Measurements from ENCODE around the gene TMEM178A.
"Not testable (repeated sequence)": the region's sequence is repeated elsewhere in the genome, so short reads cannot be mapped to it uniquely, and the experiment has no call there.

Gene TMEM178A

DNA sequence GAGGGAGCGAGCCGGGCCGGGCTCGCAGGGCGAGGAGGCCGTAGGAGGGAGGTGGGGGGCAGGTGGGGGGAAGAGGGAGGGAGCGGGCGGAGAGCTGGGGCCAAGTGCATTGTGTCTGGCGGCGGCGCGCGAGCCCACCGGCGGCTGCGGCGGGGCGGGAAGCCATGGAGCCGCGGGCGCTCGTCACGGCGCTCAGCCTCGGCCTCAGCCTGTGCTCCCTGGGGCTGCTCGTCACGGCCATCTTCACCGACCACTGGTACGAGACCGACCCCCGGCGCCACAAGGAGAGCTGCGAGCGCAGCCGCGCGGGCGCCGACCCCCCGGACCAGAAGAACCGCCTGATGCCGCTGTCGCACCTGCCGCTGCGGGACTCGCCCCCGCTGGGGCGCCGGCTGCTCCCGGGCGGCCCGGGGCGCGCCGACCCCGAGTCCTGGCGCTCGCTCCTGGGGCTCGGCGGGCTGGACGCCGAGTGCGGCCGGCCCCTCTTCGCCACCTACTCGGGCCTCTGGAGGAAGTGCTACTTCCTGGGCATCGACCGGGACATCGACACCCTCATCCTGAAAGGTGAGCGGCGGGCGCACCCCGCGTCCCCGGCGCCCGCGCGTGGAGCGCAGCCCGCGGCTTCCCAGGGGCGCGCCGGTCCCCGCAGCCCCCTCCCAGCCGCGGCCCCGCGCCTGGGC is at the start of gene TMEM178A:
Gene TMEM178A, plus strand, starts transcription at position 107 of the 680 bp plus-strand sequence. Its CDS starts 58 bp downstream, at position 165.
- DNase-seq (ENCODE audit: low read depth): no peak

- no peak for DNase-seq (ENCODE audit: low read depth)
These were observed 47.5 kb upstream of the TMEM178A start for GRCh38 chr2:39618236-39618635.

DNA sequence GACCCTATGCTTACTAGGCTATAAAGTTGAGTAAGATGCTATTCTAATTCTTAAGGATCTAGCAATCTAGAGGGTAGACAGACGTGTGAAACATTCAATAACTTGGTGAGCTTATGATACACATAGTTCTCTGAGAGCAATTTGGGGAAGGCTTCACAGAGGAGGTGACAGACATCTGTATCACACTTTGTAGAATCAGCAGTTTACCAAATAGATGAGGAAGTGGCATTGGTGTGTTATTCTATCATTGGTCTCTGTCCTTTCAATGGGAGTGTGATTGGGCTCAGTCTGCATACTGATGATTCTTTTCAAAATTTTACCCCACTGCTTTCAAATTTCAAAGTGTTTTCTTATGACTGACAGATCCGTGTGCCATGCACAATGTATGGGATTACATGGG is 47.0 kb upstream of the TMEM178A start:
- DNase-seq (ENCODE audit: low read depth): no peak

GRCh38 chr2:39620067-39620466 is 45.6 kb upstream of the TMEM178A start:
- DNase-seq (ENCODE audit: low read depth): no peak

DNA sequence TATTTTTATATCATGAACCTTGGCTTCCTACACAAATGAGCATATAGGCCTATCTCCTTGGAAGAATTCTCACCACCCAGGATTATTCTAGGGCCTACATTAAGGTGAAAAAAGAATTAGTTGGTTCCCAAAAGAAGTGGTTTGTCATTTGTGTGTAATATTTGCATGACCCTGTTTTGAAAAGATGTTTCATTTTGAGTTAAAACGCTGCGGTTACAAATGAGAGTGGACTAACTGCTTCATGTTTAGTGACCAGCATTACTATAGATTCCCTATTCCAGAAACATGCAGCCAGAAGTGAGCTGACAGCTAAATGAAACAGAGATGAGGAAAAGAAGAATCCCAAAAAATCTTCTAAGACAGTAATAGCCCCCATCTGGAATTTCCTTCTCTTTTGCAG is 44.1 kb upstream of the TMEM178A start:
- no peak for DNase-seq (ENCODE audit: low read depth)

DNA sequence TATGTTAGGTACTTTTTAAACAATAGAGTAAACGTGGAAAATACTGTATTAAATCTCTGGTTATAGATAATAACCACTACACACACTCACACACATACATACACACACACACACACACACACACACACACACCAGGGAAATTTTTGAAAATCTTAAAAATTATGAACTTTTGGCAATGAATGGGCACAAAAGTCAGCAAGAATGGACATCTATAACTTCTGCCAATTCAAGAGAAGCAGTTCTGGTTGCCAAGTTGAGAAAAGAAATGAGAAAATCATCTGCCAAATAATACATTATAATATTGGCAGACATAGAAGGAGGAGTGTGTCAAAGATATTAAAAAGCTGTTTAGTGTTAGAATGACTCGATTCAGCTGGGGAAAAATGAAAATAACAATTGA is 42.9 kb upstream of the TMEM178A start:
- no peak for DNase-seq (ENCODE audit: low read depth)

GRCh38 chr2:39623917-39624316 is 41.8 kb upstream of the TMEM178A start:
- DNase-seq (ENCODE audit: low read depth): no peak

GRCh38 chr2:39625193-39625926 is 40.4 kb upstream of the TMEM178A start:
- DNase-seq (ENCODE audit: low read depth): no peak

GRCh38 chr2:39625927-39626270 is 39.8 kb upstream of the TMEM178A start:
- DNase-seq (ENCODE audit: low read depth): no peak

- DNase-seq (ENCODE audit: low read depth): not testable (repeated sequence)
These were observed 37.4 kb upstream of the TMEM178A start for GRCh38 chr2:39628346-39628745.

- no peak for DNase-seq (ENCODE audit: low read depth)
These were observed 36.1 kb upstream of the TMEM178A start for GRCh38 chr2:39629646-39630045.

- DNase-seq (ENCODE audit: low read depth): no peak
These were observed 34.5 kb upstream of the TMEM178A start for GRCh38 chr2:39631256-39631655.

GRCh38 chr2:39631718-39632117 is 34.0 kb upstream of the TMEM178A start:
- no peak for DNase-seq (ENCODE audit: low read depth)

DNA sequence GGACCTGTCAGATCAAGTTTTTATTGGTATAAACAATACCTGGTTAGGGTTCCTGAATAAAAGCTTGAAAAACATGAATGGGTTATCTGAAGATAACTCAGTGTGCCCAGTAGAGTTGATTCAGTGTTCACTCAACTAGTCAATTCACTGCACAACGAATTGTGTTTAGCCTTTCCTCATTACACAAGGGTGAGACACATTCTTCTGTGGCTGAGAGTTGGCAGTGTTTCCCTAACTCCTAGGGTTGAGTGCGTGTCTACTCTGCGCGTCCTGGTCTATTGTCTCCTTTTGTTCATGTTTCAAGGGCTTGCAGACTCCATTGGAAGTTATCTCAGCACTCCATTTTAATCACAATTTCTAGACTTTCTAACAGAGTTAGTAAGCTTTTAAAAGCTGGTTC is 32.8 kb upstream of the TMEM178A start:
- DNase-seq (ENCODE audit: low read depth): no peak

DNA sequence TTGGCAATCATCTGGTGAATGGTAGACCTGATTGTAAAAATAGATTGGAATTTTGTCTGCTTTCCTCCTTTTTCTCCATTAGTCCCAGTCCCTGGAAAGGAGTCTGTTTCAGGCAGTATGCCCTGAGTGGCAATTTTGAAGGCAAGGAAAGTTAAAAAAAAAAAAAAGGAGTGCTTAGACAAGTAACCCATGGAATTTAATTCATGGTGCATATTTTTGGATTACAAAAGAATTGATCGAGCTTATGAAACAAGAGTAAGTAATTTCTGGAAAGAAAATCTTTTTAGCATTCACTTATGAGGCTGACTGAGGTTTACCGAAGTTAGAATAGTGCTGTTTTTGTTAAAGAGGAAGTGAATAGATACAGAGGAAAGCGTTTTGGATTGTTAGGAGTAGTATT is 29.4 kb upstream of the TMEM178A start:
- DNase-seq (ENCODE audit: low read depth): no peak

- DNase-seq (ENCODE audit: low read depth): no peak
These were observed 27.1 kb upstream of the TMEM178A start for GRCh38 chr2:39638581-39638980.

DNA sequence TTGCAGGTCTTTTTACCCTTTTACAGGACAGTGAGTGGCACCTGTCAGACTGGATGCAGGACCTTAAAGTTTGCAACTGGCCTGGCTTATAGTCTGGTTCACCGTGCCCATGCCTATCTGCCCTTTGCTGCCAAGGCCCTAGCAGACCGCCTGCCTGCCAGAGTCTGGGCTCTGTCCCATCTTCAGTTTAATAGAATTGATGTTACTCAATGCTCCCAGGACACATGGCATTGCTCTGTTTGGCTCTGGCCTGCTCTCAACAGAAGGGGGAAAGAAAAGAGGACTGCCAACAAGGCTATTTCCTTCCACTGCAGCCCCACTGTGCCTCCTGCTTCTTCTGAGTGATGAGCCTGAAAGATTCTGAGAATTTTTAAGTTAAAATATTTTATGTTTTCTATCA is 25.6 kb upstream of the TMEM178A start:
- DNase-seq (ENCODE audit: low read depth): no peak

DNA sequence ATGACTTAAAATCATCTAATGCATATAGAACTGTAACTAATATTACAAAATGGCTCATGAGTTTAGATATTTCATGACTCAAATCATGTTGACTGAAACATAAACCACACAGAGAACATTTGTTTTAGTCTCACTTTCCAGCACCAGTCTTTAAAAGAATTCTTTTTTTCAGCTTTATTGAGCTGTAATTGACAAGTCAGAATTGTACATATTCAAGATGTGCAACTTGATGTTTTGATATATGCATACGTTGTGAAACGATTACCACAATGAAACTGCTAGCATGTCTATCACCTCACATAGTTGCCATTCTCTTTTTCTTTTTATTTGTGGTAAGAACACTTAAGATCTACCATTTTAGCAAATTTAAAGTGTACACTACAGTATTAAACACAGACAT is 25.0 kb upstream of the TMEM178A start:
- DNase-seq (ENCODE audit: low read depth): no peak

DNA sequence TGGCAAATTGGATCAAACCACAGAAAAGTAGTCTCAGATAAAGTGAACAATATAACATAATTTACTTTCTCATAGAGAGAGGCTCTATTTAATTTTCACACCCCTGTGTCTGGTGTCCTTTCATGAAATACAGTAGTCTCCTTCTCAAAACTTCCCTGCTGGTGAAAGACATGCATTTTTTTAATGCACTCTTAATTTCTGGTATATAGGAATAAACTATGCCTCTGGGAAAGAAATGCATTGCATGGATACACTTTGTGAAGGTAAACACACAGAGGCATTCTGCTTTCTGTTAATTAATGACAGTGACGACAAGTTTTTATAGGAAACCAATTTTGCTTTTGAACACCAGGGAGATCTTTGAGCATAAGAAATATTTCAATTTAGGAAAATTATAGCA is 24.1 kb upstream of the TMEM178A start:
- DNase-seq (ENCODE audit: low read depth): no peak

- DNase-seq (ENCODE audit: low read depth): no peak
These were observed 23.5 kb upstream of the TMEM178A start for GRCh38 chr2:39642051-39642718.

DNA sequence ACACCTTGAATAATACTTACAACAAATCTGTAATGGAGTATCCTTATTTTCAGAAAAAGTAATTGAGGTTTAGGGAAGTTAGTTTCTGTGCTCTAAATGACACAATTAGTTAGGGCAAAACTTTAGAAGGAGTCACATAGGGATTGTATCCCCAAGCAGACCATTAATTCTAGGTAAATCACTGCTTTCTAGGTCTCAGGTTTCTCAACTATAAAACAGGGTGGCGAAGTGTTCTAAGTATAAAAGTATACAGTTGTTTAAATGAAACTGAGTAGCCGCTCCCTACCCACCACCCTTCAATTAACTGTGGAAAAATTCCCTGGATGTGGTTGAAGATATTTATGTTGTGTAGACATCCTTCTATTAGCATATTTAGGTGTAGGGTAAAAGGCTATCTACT is 19.9 kb upstream of the TMEM178A start:
- no peak for DNase-seq (ENCODE audit: low read depth)

DNA sequence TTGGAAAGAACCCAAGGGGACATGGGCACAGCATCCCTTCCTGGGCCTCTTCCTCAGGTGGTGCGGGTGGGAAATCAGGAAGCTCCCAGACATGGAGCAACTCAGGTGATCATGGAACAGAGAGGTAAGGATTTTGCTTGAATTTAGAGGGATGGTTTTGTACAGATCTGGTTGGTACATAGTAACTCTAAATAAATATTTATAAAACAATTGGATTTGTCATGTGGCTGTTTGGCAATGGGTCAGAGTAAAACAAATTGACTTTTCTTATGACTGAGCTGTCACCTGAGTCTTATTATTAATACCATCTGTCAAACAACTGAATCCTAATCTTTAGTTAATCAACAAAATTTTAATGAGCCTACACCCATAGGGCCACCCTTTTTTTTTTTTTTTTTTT is 19.4 kb upstream of the TMEM178A start:
- no peak for DNase-seq (ENCODE audit: low read depth)

DNA sequence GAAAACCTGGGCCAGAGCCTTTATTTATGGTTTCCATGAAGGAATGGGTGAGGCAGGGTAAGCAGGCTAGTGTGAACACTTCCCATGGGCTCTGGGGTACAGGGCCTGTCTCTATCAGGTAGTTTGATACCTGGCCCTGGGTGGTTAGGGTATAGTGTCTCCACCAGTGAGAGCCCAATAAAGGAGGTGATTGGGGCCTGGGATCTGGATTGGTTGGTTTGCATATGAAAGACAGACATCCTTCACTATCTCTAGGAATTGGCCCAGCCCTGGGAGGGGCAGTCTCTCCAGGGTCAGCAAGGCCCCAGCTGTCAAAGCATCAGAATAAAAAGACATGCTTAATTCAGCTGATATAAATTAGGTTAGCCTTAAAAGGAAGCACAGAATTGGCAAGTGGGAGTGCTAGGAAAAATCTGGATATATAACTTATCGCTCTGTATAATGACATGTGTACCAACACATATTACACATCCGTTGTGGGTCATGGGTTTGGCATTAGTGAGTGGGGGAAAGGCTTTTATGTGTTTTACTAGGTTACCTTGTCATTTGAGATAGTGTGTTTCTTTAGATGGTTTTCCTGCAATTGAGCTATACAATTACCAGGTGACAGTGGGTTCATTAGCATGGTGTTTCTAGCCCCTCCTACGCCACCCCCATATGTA is 18.5 kb upstream of the TMEM178A start:
- no peak for DNase-seq (ENCODE audit: low read depth)
